ENCODE measurements around the gene HCN1. TPM values are rescaled to one million over a fixed set of nuclear protein-coding genes. Genes with fewer than 3 reads are reported as not detected.

The HCN1 gene
- total RNA-seq, 2 experiments from 2014 or later: not detected

DNA sequence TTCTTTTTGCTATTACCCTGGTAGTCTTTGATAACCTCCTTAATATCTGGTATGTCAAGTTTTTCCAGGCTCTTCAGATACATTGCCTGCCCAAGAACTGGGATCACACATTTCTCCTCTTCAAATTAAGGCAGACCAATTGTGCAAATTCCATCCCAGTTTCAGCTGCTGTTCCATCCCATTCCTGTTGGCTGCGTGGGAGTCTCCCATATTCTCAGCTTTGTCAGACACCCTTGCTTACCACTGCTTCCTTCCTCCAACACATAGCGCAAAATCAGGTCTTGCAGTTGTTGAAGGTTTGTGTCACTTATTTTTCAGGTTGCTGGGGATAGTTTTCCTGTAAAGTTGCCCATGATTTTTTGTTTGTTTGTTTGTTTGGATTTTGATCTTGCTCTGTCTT is 15.2 kb downstream of the HCN1 start:
- DNase-seq: no peak
- no peaks in the 10 kb centered on the region for H3K4me1 Mint-ChIP-seq (ENCODE audit: low read depth)
- intact Hi-C loops (cut with micrococcal nuclease): no loop called here
- no peak overlapping the region for H3K4me3 Mint-ChIP-seq
- no peaks in the 10 kb centered on the region for H3K36me3 Mint-ChIP-seq
- peaks cover 8% of the 10 kb centered on the region for H3K9me3 Mint-ChIP-seq
- H3K27me3 Mint-ChIP-seq: no peaks in the 10 kb centered on the region
- CTCF ChIA-PET: no interaction called here
- no peak overlapping the region for H3K27ac Mint-ChIP-seq
- POLR2A ChIA-PET: no interaction called here

DNA sequence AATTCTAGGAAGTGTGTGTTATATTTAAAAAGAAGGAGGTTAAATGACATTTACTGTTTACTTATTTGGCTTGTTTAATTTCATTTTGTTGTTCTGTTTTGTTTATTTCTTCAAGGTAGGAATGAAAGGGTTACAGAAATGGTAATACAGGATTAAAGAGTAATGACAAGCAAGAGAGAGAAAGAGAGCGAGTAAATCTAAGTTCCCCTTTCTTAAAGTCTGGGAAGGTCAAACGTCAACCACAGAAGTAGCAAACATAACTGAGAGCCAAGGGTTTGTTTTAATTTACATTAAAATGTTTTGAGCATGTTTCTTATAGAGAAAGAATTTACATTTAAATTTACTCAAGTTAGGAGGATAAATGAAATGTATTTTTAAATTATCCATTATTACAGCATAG is 18.7 kb downstream of the HCN1 start:
- Mint-ChIP-seq H3K4me1 (ENCODE audit: low read depth) (no peaks in the 10 kb centered on the region), H3K9me3 (peaks cover 15% of the 10 kb centered on the region), H3K4me3 (no peak overlapping the region), H3K27ac (no peak overlapping the region), H3K36me3 (no peaks in the 10 kb centered on the region), H3K27me3 (no peaks in the 10 kb centered on the region)
- intact Hi-C loops (cut with micrococcal nuclease): no loop called here
- POLR2A ChIA-PET: no interaction called here
- no peak for DNase-seq
- CTCF ChIA-PET: no interaction called here

DNA sequence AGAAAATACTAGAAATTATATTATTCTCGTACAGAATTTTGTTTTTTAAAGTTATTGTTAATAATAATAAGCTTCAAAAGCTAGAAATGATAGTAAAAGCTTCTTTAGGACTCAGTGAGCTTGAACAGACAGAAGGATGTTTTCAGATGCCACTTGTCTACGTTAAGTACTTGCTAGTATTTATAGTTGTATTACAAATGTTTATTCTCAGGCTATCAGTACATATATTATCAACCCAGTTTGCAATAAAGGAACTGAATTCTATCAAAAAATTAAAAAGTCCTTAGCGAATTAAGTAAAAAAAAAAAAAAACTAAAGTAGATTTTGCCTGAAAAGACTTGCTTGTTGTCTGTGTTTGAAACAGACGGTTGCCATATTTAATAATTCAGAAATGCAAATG is 23.9 kb downstream of the HCN1 start:
- no peaks in the 10 kb centered on the region for H3K27me3 Mint-ChIP-seq
- ChIA-PET CTCF (no interaction called here), POLR2A (no interaction called here)
- intact Hi-C loops (cut with micrococcal nuclease): no loop called here
- H3K4me3 Mint-ChIP-seq: no peak overlapping the region
- H3K36me3 Mint-ChIP-seq: no peaks in the 10 kb centered on the region
- DNase-seq: no peak
- peaks cover 17% of the 10 kb centered on the region for H3K9me3 Mint-ChIP-seq
- H3K4me1 Mint-ChIP-seq (ENCODE audit: low read depth): no peaks in the 10 kb centered on the region
- H3K27ac Mint-ChIP-seq: no peak overlapping the region

DNA sequence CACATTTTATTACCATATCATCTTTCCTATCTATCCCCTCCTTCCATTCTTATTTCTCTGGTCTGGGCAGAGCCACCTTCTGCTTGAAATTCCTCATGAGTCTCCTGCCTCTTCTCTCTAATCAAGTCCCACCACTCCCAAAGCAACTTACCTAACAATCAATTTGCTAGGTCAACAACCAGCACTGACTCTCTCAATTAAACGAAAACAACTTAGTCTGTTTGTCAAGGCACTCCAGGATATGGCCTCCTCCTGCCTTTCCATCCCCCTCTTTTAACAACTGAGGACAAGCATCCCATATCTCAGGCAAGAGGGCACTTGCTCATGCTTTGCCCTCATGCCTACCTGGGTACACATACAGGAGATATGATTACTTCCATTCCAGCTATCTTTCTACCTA is 47.4 kb downstream of the HCN1 start:
- Mint-ChIP-seq H3K4me3 (no peak overlapping the region), H3K36me3 (no peaks in the 10 kb centered on the region), H3K27ac (no peak overlapping the region), H3K9me3 (peaks cover 10% of the 10 kb centered on the region), H3K27me3 (no peaks in the 10 kb centered on the region), H3K4me1 (ENCODE audit: low read depth) (no peaks in the 10 kb centered on the region)
- POLR2A ChIA-PET: no interaction called here
- intact Hi-C loops (cut with micrococcal nuclease): no loop called here
- DNase-seq: no peak
- CTCF ChIA-PET: no interaction called here

DNA sequence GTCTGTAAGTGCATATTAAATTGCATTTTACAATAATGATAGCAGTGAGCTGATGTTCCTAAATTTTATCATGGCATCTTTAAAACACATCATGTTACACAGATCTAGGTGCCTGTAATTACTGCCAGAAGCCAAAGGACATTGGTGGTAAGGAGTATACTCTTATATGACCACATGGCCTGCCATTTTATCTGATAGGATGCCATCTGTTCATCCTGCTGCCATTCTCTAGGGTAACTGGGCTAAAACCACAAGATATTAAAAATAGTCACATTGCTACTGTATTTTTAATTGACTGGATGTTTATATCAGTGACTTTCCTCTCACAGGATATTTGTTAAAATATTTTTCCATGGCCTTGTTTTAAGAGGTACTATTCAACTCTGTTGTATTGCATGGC is 53.1 kb downstream of the HCN1 start:
- Mint-ChIP-seq H3K27me3 (no peaks in the 10 kb centered on the region), H3K9me3 (peaks cover 6% of the 10 kb centered on the region), H3K27ac (no peak overlapping the region), H3K4me3 (no peak overlapping the region), H3K4me1 (ENCODE audit: low read depth) (no peaks in the 10 kb centered on the region), H3K36me3 (no peaks in the 10 kb centered on the region)
- DNase-seq: no peak
- intact Hi-C loops (cut with micrococcal nuclease): no loop called here
- POLR2A ChIA-PET: no interaction called here
- CTCF ChIA-PET: no interaction called here

DNA sequence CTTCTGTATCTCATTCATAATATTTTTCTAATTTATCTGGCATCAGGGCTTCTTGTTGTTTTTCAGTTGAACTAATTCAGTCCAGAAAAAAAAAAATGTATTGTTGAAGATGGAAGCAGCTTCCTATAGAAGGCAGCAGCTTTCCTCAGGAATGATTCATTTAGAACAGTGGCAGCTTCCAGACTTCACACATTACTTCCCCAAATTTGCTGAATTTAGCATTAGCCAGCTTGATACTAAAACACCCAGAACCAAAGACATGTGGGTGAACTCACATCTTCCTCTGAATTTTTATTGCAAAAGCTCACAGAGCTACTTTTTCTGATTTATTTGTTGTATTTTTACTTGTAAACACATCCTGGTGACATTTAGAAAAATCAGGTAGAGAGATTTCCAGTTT is 53.8 kb downstream of the HCN1 start:
- intact Hi-C loops (cut with micrococcal nuclease): no loop called here
- peaks cover 12% of the 10 kb centered on the region for H3K9me3 Mint-ChIP-seq
- no peak for DNase-seq
- CTCF ChIA-PET: no interaction called here
- no peak overlapping the region for H3K27ac Mint-ChIP-seq
- H3K4me3 Mint-ChIP-seq: no peak overlapping the region
- H3K36me3 Mint-ChIP-seq: no peaks in the 10 kb centered on the region
- POLR2A ChIA-PET: no interaction called here
- H3K27me3 Mint-ChIP-seq: no peaks in the 10 kb centered on the region
- no peaks in the 10 kb centered on the region for H3K4me1 Mint-ChIP-seq (ENCODE audit: low read depth)

DNA sequence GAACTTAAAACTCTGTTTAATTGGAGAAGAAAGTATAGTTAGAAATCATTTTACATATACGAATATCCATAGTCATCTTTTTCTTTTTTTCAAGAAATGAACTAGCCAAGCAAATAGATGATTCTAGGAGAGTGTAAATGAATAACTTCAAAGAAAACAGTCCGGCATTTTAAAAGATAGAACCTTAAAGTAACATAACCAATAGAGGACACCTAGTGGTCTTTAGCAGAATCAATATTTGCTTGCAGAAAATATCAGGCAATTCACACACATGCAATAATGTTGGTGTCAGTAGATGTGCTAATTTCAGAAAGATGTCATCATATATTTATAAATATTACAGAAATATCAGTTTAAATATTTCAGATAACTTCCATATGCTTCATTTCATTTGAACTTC is 57.1 kb downstream of the HCN1 start:
- ChIA-PET CTCF (no interaction called here), POLR2A (no interaction called here)
- intact Hi-C loops (cut with micrococcal nuclease): no loop called here
- Mint-ChIP-seq H3K4me3 (no peak overlapping the region), H3K27me3 (no peaks in the 10 kb centered on the region), H3K36me3 (no peaks in the 10 kb centered on the region), H3K27ac (no peak overlapping the region), H3K9me3 (peaks cover 26% of the 10 kb centered on the region), H3K4me1 (ENCODE audit: low read depth) (no peaks in the 10 kb centered on the region)
- no peak for DNase-seq

DNA sequence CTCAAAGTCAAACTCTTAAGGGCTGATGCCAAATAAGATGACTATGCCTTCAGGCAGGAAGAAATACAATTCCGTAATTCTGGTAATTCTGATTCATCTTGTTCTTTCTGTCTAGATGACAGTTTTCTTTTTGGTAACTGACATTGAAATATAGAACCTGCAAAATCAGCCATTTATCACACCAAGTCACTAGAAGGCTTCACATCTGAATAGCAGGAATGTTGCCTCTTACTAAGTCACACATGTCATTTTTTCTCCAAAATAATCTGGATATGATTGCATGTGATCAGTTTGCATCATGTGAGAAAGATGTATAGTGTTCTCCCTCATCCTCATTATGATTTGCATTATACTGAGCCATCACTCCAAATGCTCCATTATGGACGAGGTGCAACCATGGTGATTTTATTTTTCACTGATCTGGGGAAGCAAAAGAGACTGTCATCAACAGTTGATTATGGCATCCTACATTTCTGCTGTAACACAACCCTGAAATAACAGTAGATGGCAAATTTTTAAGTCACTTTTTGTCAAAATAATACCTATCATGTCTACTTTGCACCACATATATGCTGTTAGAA is 69.0 kb downstream of the HCN1 start:
- Mint-ChIP-seq H3K36me3 (no peaks in the 10 kb centered on the region), H3K9me3 (peaks cover 17% of the 10 kb centered on the region), H3K27me3 (no peaks in the 10 kb centered on the region), H3K27ac (no peak overlapping the region), H3K4me3 (no peak overlapping the region), H3K4me1 (ENCODE audit: low read depth) (no peaks in the 10 kb centered on the region)
- intact Hi-C loops (cut with micrococcal nuclease): no loop called here
- ChIA-PET POLR2A (no interaction called here), CTCF (no interaction called here)
- no peak for DNase-seq

DNA sequence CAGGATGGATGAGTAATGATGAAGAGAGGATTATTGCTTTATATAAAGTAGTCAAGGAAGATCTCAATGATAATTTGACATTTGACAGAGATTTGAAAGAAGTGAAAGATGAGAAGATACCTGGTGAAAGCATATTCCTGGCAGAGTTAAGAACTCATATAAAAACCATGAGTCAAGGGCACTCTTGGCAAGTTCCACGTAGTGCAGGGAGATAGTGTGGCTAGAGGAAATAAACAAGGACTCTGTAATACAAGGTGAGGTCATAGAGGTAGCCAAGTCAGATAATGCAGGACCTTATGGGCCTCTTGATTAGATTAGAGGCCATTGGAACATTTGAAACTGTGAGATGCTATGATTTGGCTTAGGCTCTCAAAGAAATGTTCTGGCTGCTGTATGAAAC is 72.3 kb downstream of the HCN1 start:
- no peaks in the 10 kb centered on the region for H3K27me3 Mint-ChIP-seq
- ChIA-PET CTCF (no interaction called here), POLR2A (no interaction called here)
- H3K4me3 Mint-ChIP-seq: no peak overlapping the region
- H3K4me1 Mint-ChIP-seq (ENCODE audit: low read depth): no peaks in the 10 kb centered on the region
- no peak overlapping the region for H3K27ac Mint-ChIP-seq
- peaks cover 23% of the 10 kb centered on the region for H3K9me3 Mint-ChIP-seq
- H3K36me3 Mint-ChIP-seq: no peaks in the 10 kb centered on the region
- DNase-seq: no peak
- intact Hi-C loops (cut with micrococcal nuclease): no loop called here

DNA sequence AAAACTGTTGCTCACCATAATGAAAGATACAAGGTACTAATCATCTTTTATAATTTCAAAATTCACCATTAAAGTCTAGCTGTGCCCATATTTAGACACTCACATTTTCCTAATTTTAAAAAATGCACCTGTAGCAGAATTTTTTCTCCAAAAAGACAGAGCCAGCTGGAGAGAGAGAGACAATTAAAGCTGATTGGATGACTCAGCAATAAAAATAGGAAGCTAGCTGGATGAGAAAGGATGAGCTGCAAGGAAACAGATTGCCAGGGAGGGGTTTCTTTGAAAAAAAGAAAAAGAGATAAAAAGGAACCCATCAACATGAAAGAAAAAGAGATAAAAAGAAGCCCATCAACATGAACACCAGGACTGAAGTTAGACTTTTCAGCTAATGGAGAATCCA is 73.8 kb downstream of the HCN1 start:
- no peak overlapping the region for H3K27ac Mint-ChIP-seq
- no peak for DNase-seq
- ChIA-PET POLR2A (no interaction called here), CTCF (no interaction called here)
- H3K27me3 Mint-ChIP-seq: no peaks in the 10 kb centered on the region
- intact Hi-C loops (cut with micrococcal nuclease): no loop called here
- no peaks in the 10 kb centered on the region for H3K4me1 Mint-ChIP-seq (ENCODE audit: low read depth)
- no peaks in the 10 kb centered on the region for H3K36me3 Mint-ChIP-seq
- H3K4me3 Mint-ChIP-seq: no peak overlapping the region
- H3K9me3 Mint-ChIP-seq: peaks cover 30% of the 10 kb centered on the region

DNA sequence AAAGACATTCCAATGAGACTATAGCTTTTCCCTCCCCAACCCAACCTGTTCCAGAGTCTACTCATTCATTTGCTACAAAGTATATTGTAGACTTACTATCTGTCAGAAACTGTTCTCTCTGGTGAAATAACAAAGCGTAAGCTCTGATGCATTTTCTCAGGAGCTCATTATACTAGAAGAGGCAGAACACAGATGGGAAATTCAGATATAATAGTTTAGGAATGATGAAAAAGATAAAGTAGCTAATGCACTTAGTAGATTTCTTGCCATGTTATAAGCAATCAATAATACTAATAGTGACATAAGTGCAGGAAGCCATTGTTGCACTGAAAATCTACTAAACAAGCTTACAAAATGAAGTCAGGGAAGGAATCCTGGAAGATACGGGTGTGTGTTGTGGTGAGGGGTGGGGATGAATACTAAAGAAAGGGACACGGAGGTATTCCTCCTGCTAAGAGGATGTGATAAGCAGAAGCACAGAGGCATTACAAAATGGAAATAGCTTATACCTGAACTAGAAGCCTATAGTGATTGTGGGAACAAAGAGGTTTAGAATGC is 78.2 kb downstream of the HCN1 start:
- H3K36me3 Mint-ChIP-seq: no peaks in the 10 kb centered on the region
- H3K4me3 Mint-ChIP-seq: no peak overlapping the region
- ChIA-PET CTCF (interaction anchor here (0.6 kb wide), 1 partner anchor 12 kb away, joined by 3 read pairs; no protein-coding TSS in a partner anchor), POLR2A (no interaction called here)
- no peaks in the 10 kb centered on the region for H3K4me1 Mint-ChIP-seq (ENCODE audit: low read depth)
- H3K9me3 Mint-ChIP-seq: peaks cover 30% of the 10 kb centered on the region
- no peak overlapping the region for H3K27ac Mint-ChIP-seq
- no peak for DNase-seq
- no peaks in the 10 kb centered on the region for H3K27me3 Mint-ChIP-seq
- intact Hi-C loops (cut with micrococcal nuclease): no loop called here

DNA sequence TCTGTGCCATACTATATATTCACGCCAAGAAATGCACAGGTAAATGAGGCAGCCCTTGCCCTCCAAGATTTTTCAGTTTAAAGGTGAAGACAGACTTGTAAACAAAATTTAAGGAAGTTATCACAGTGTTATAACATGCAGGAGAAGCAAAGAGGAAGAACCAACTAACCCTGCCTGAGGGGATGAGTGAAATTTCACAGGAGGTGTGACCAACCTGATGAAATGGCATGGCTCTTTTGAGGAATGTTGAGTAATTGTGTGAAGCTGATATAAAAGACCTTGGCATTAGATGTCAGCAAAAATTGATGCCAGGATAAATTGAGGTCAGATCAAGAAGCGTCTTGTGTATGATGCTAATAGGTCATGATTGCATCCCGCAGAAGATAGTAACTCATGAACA is 86.5 kb downstream of the HCN1 start:
- Mint-ChIP-seq H3K4me1 (ENCODE audit: low read depth) (no peaks in the 10 kb centered on the region), H3K27ac (no peak overlapping the region), H3K9me3 (peaks cover 10% of the 10 kb centered on the region), H3K36me3 (no peaks in the 10 kb centered on the region), H3K4me3 (no peak overlapping the region), H3K27me3 (no peaks in the 10 kb centered on the region)
- intact Hi-C loops (cut with micrococcal nuclease): no loop called here
- ChIA-PET POLR2A (no interaction called here), CTCF (no interaction called here)
- DNase-seq: no peak

DNA sequence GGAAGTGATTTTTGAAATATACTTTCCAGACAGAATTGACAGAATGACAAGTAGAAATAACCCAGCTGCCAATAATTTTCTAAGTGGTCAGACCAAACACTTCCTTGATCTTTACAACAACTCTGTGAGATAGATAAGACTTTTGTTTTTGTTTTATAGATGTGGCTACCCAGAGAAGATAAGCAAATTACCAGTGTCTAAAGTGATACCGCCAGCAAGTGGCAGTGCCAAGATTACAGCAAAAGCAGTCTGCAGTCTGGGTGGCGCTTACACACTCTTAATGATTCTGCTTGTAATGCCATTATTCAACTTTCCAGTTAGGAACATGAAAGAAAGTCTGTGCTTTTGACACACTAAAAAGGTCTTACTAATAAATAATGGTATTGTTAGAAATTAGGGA is 92.1 kb downstream of the HCN1 start:
- Mint-ChIP-seq H3K4me3 (no peak overlapping the region), H3K36me3 (no peaks in the 10 kb centered on the region), H3K9me3 (peaks cover 9% of the 10 kb centered on the region), H3K4me1 (ENCODE audit: low read depth) (no peaks in the 10 kb centered on the region), H3K27ac (no peak overlapping the region), H3K27me3 (no peaks in the 10 kb centered on the region)
- intact Hi-C loops (cut with micrococcal nuclease): no loop called here
- POLR2A ChIA-PET: no interaction called here
- no peak for DNase-seq
- CTCF ChIA-PET: no interaction called here

DNA sequence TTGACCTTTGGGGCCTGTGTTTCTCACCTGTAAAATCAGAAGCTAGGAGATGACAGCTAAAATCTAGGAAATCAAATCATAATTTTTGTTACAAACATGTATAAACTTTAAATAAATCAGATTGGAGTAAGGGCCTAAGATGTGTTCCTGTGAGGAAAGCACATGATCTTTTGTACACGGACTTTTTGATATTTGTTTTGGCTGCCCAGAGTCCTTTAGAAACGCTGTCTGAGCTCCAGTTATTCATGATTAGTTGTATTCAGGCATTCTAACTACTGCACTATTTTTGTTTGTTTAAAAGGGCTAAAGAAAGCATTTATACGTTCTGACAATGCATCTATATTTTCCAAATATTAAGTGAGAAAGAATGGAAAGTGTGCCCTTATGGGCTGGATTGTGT is 94.8 kb downstream of the HCN1 start:
- no peak overlapping the region for H3K27ac Mint-ChIP-seq
- POLR2A ChIA-PET: no interaction called here

More for the DNA sequence above, 94.8 kb downstream of the HCN1 start:
- no peaks in the 10 kb centered on the region for H3K4me1 Mint-ChIP-seq (ENCODE audit: low read depth)
- H3K4me3 Mint-ChIP-seq: no peak overlapping the region
- intact Hi-C loops (cut with micrococcal nuclease): no loop called here
- peaks cover 20% of the 10 kb centered on the region for H3K9me3 Mint-ChIP-seq
- DNase-seq: no peak
- no peaks in the 10 kb centered on the region for H3K36me3 Mint-ChIP-seq
- no peaks in the 10 kb centered on the region for H3K27me3 Mint-ChIP-seq
- CTCF ChIA-PET: no interaction called here
